Upper lobe of right lung (tissue), 1 donor: ENCODE data around the gene LINGO1. TPM values are rescaled to one million over a fixed set of nuclear protein-coding genes. Genes with fewer than 3 reads are reported as not detected.

Experiments used
- ATAC-seq: fragments of 200-7000 bp; cut with Tn5 transposase; one replicate; pipeline ENCODE4 v1.9.1; 2020; ENCODE audit warnings: mild to moderate bottlenecking, moderate library complexity
- DNase-seq: peaks from one replicate; pipeline ENCODE4 v3.0.0-alpha.2; 2020
- H3K27ac ChIP-seq: fragments of 200-600 bp; one replicate; pipeline ENCODE4 v1.8.0; 2022
- H3K27me3 ChIP-seq: fragments of 200-600 bp; one replicate; pipeline ENCODE4 v1.8.0; 2022; ENCODE audit warnings: mild to moderate bottlenecking
- H3K36me3 ChIP-seq: fragments of 200-600 bp; one replicate; pipeline ENCODE4 v1.8.0; 2022
- H3K4me1 ChIP-seq: fragments of 200-600 bp; one replicate; pipeline ENCODE4 v1.8.0; 2022
- H3K4me3 ChIP-seq: fragments of 200-600 bp; one replicate; pipeline ENCODE4 v1.8.0; 2022; ENCODE audit warnings: mild to moderate bottlenecking
- H3K9me3 ChIP-seq: fragments of 200-600 bp; one replicate; pipeline ENCODE4 v1.8.0; 2022
- intact Hi-C: fragments of 100-400 bp; cut with DNase I; formaldehyde crosslinking; loops from one replicate; pipeline ENCODE4 v1.11.0; 2022
- total RNA-seq: library from RNA; stranded (reverse); fragmentation: NEBNext Ultra II Directional; extraction: Animal tissue kit (Norgen Biotek cat#: 25700); gene quantifications from one replicate; pipeline ENCODE4 v1.2.1, GENCODE V29; 2021
- TF ChIP-seq, protein P1 (sequence below): fragments of 200-600 bp; IDR thresholded peaks from one replicate; pipeline ENCODE4 v1.8.0; 2022; ENCODE audit warnings: antibody characterized with exemption
- donor health status: DM: no; HTN: yes; CAD: no; lungs with severe emphysema.

LINGO1 gene
- total RNA-seq, 1 donor from 2014 or later, result 0.98 TPM

DNA sequence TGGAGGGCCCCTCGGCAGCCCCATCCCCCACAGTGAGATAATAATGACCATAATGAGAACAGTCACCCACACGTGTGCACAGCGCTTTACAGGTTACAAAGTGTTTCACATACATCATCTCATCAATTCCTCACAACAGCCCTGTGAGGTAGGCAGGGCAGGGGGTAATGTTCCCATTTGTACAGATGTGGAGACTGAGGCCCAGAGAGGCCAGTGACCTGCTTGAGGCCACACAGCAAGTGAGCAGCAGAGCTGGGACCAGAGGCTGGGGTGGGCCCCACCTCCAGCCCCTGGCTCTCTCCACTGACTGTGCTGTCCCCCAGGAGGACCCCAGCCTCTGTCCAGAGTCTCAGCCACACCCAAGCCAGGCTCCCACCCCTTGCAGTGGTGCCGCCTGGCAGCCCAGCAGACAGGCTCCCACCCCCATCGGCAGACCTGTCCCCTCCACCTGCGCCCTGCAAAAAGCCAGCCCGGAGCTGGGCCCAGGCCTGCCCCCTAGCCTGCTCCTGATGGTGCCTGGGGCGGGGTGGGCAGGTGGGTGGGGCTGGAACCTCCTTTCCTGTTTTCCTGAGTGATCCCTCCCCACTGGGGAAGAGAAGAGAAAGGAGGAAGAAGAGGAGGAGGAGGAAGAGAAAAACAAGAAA, 19.6 kb downstream of the LINGO1 start:
- H3K36me3 ChIP-seq, result no peaks in the 10 kb centered on the region
- H3K4me3 ChIP-seq, result no peak overlapping the region
- TF ChIP-seq, protein P1, sequence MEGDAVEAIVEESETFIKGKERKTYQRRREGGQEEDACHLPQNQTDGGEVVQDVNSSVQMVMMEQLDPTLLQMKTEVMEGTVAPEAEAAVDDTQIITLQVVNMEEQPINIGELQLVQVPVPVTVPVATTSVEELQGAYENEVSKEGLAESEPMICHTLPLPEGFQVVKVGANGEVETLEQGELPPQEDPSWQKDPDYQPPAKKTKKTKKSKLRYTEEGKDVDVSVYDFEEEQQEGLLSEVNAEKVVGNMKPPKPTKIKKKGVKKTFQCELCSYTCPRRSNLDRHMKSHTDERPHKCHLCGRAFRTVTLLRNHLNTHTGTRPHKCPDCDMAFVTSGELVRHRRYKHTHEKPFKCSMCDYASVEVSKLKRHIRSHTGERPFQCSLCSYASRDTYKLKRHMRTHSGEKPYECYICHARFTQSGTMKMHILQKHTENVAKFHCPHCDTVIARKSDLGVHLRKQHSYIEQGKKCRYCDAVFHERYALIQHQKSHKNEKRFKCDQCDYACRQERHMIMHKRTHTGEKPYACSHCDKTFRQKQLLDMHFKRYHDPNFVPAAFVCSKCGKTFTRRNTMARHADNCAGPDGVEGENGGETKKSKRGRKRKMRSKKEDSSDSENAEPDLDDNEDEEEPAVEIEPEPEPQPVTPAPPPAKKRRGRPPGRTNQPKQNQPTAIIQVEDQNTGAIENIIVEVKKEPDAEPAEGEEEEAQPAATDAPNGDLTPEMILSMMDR, result no peak
- DNase-seq, result no peak
- H3K27ac ChIP-seq, result no peak overlapping the region
- H3K9me3 ChIP-seq, result no peaks in the 10 kb centered on the region
- no peaks in the 10 kb centered on the region for H3K27me3 ChIP-seq
- intact Hi-C loops, result no loop called here
- ATAC-seq, result no peak
- H3K4me1 ChIP-seq, result no peaks in the 10 kb centered on the region

DNA sequence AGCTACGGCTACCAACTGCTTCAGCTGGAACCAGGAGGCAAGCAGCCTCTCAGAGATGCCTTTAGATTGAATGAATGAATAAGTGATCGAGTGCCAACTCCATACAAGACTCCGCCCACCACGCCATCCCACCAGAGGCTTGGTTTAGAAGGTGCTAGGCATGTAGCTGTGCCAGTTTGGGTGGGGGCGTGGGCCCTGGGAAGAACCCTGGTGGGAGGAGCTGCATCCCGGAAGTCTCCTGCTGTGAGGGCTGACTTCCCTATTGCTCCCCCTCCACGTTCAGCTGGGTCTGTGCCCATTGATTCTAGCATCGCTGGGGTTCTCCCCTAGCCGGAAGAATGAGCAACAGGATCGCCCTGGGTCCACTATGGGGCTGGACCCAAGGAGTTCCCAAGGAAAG, 20.9 kb downstream of the LINGO1 start:
- Histone ChIP-seq H3K4me3 (no peak overlapping the region), H3K27ac (no peak overlapping the region), H3K9me3 (no peaks in the 10 kb centered on the region), H3K36me3 (no peaks in the 10 kb centered on the region), H3K4me1 (no peaks in the 10 kb centered on the region), H3K27me3 (no peaks in the 10 kb centered on the region)
- TF ChIP-seq, protein P1, result no peak
- DNase-seq (no peak), ATAC-seq (no peak)
- intact Hi-C loops, result no loop called here

GRCh38 chr15:77610731-77611130, 22.0 kb downstream of the LINGO1 start:
- no peak for ATAC-seq
- no peak overlapping the region for H3K27ac ChIP-seq
- TF ChIP-seq, protein P1, result no peak

GRCh38 chr15:77609558-77609957, 23.2 kb downstream of the LINGO1 start:
- Histone ChIP-seq H3K4me3 (no peak overlapping the region), H3K4me1 (no peaks in the 10 kb centered on the region), H3K36me3 (no peaks in the 10 kb centered on the region), H3K27ac (no peak overlapping the region), H3K9me3 (no peaks in the 10 kb centered on the region), H3K27me3 (peaks cover 7% of the 10 kb centered on the region)
- ATAC-seq (no peak), DNase-seq (no peak)
- intact Hi-C loops, result no loop called here
- TF ChIP-seq, protein P1, result no peak

More at GRCh38 chr15:77610731-77611130, 22.0 kb downstream of the LINGO1 start:
- H3K4me3 ChIP-seq, result no peak overlapping the region
- H3K27me3 ChIP-seq, result peaks cover 2% of the 10 kb centered on the region
- H3K9me3 ChIP-seq, result no peaks in the 10 kb centered on the region
- DNase-seq, result no peak
- intact Hi-C loops, result no loop called here
- H3K4me1 ChIP-seq, result no peaks in the 10 kb centered on the region
- no peaks in the 10 kb centered on the region for H3K36me3 ChIP-seq

GRCh38 chr15:77608774-77609173, 23.9 kb downstream of the LINGO1 start:
- TF ChIP-seq, protein P1, result no peak
- H3K36me3 ChIP-seq, result no peaks in the 10 kb centered on the region
- no peak overlapping the region for H3K4me3 ChIP-seq
- DNase-seq (no peak), ATAC-seq (no peak)
- intact Hi-C loops, result no loop called here
- H3K9me3 ChIP-seq, result no peaks in the 10 kb centered on the region
- no peaks in the 10 kb centered on the region for H3K4me1 ChIP-seq
- H3K27me3 ChIP-seq, result peaks cover 7% of the 10 kb centered on the region
- H3K27ac ChIP-seq, result no peak overlapping the region

GRCh38 chr15:77607894-77608261, 24.8 kb downstream of the LINGO1 start:
- intact Hi-C loops, result no loop called here
- no peaks in the 10 kb centered on the region for H3K36me3 ChIP-seq
- no peaks in the 10 kb centered on the region for H3K9me3 ChIP-seq
- no peak for DNase-seq
- TF ChIP-seq, protein P1, result no peak
- H3K27me3 ChIP-seq, result peaks cover 7% of the 10 kb centered on the region
- no peaks in the 10 kb centered on the region for H3K4me1 ChIP-seq
- ATAC-seq, result no peak
- H3K4me3 ChIP-seq, result no peak overlapping the region
- no peak overlapping the region for H3K27ac ChIP-seq
